ENCODE data around the gene C13orf46. TPM values are rescaled to one million over a fixed set of nuclear protein-coding genes. Genes with fewer than 3 reads are reported as not detected.

The C13orf46 gene
- total RNA-seq, 1 experiment from 2014 or later = 0.07 TPM

DNA sequence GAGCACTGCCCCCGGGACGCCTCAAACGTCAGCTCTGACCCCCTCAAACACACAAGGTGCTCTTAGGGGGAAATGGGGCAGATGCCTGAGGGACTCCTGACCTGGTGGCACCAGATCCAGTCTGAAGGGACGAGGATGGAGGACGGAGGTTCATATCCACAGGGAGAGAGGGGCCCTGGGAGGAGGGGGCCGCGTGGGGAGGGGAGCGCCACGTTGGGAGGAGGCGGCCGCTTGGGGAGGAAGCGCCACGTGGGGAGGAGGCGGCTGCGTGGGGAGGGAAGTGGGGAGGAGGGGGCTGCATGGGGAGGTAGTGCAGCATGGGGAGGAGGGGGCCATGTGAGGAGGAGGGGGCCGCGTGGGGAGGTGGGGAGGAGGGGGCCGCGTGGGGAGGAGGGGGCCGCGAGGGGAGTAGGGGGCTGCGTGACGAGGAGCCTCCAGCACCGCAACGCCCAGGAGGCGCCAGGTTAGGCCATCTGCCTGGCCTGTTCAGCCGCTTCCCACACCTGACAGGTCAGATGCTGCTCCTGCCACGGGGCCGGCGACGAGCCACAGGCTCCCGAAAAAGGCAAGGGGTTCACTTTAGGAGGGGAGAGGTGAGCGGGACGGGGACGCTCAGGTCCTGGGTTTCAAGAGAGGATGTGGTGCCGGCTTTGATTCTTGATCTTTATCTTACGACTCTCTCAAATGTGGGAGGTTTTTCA is 36.7 kb upstream of the C13orf46 start:
- H4K20me1 ChIP-seq (ENCODE audit: low read length) = no peaks in the 10 kb centered on the region
- no peaks in the 10 kb centered on the region for H3K9me3 ChIP-seq (ENCODE audit: low read length)
- POLR2A ChIA-PET (ENCODE audit: unreplicated experiment) = no interaction called here
- H3K79me2 ChIP-seq (ENCODE audit: low read length) = no peaks in the 10 kb centered on the region
- H3K36me3 ChIP-seq (ENCODE audit: low read depth, low read length) = no peaks in the 10 kb centered on the region
- ATAC-seq (no peak), DNase-seq (no peak)
- BruUV-seq (replicated peaks) = no TSS peak
- H3K27ac ChIP-seq (ENCODE audit: low read length) = no peak overlapping the region
- no peak overlapping the region for H3K4me3 ChIP-seq (ENCODE audit: low read length)
- no peak overlapping the region for H3K9ac ChIP-seq (ENCODE audit: low read length)
- no peak overlapping the region for H3K4me2 ChIP-seq (ENCODE audit: low read length)
- CTCF ChIA-PET = no interaction called here
- H2AFZ ChIP-seq (ENCODE audit: low read length) = no peak overlapping the region
- TF ChIP-seq EZH2phosphoT487 (IDR thresholded peaks at IDR 0.05; ENCODE audit: borderline replicate concordance, low read length) (no peak), EZH2 (IDR thresholded peaks at IDR 0.05; ENCODE audit: low read length, unreplicated experiment) (no peak)
- intact Hi-C loops (cut with micrococcal nuclease) = no loop called here
- H3K27me3 ChIP-seq (ENCODE audit: low read length) = no peaks in the 10 kb centered on the region
- no peaks in the 10 kb centered on the region for H3K4me1 ChIP-seq (ENCODE audit: insufficient read depth, low read length)
- no peaks in the 10 kb centered on the region for H3K9me2 ChIP-seq (replicated peaks; ENCODE audit: low read length)
- H3F3A ChIP-seq (ENCODE audit: low read length, unreplicated experiment) = no peaks in the 10 kb centered on the region

- no peaks in the 10 kb centered on the region for H4K20me1 ChIP-seq (ENCODE audit: low read length)
- TF ChIP-seq, protein P1, sequence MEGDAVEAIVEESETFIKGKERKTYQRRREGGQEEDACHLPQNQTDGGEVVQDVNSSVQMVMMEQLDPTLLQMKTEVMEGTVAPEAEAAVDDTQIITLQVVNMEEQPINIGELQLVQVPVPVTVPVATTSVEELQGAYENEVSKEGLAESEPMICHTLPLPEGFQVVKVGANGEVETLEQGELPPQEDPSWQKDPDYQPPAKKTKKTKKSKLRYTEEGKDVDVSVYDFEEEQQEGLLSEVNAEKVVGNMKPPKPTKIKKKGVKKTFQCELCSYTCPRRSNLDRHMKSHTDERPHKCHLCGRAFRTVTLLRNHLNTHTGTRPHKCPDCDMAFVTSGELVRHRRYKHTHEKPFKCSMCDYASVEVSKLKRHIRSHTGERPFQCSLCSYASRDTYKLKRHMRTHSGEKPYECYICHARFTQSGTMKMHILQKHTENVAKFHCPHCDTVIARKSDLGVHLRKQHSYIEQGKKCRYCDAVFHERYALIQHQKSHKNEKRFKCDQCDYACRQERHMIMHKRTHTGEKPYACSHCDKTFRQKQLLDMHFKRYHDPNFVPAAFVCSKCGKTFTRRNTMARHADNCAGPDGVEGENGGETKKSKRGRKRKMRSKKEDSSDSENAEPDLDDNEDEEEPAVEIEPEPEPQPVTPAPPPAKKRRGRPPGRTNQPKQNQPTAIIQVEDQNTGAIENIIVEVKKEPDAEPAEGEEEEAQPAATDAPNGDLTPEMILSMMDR (conservative IDR thresholded peaks at IDR 0.05; ENCODE audit: low read depth, low read length) = no peak
- no peak for TF ChIP-seq EZH2phosphoT487 (IDR thresholded peaks at IDR 0.05; ENCODE audit: borderline replicate concordance, low read length)
- TF ChIP-seq EZH2 (IDR thresholded peaks at IDR 0.05; ENCODE audit: low read length, unreplicated experiment) = no peak
- no peaks in the 10 kb centered on the region for H3K79me2 ChIP-seq (ENCODE audit: low read length)
- no peak overlapping the region for H3K27ac ChIP-seq (ENCODE audit: low read length)
- H3F3A ChIP-seq (ENCODE audit: low read length, unreplicated experiment) = no peaks in the 10 kb centered on the region
- no peaks in the 10 kb centered on the region for H3K27me3 ChIP-seq (ENCODE audit: low read length)
- DNase-seq (no peak), ATAC-seq (no peak)
- no peaks in the 10 kb centered on the region for H3K4me1 ChIP-seq (ENCODE audit: insufficient read depth, low read length)
- intact Hi-C loops (cut with micrococcal nuclease) = no loop called here
- no TSS peak for BruUV-seq (replicated peaks)
- ChIA-PET CTCF (no interaction called here), POLR2A (ENCODE audit: unreplicated experiment) (no interaction called here)
- no peak overlapping the region for H3K4me3 ChIP-seq (ENCODE audit: low read length)
- no peaks in the 10 kb centered on the region for H3K9me3 ChIP-seq (ENCODE audit: low read length)
- no peak overlapping the region for H3K4me2 ChIP-seq (ENCODE audit: low read length)
- no peaks in the 10 kb centered on the region for H3K9me2 ChIP-seq (replicated peaks; ENCODE audit: low read length)
- no peak overlapping the region for H2AFZ ChIP-seq (ENCODE audit: low read length)
- H3K36me3 ChIP-seq (ENCODE audit: low read depth, low read length) = no peaks in the 10 kb centered on the region
- no peak overlapping the region for H3K9ac ChIP-seq (ENCODE audit: low read length)
Observed at GRCh38 chr13:114009590-114010400, 35.9 kb upstream of the C13orf46 start.

- Histone ChIP-seq H3F3A (ENCODE audit: low read length, unreplicated experiment) (no peaks in the 10 kb centered on the region), H3K4me1 (ENCODE audit: insufficient read depth, low read length) (no peaks in the 10 kb centered on the region), H4K20me1 (ENCODE audit: low read length) (no peaks in the 10 kb centered on the region), H3K9me3 (ENCODE audit: low read length) (no peaks in the 10 kb centered on the region), H2AFZ (ENCODE audit: low read length) (no peak overlapping the region), H3K36me3 (ENCODE audit: low read depth, low read length) (no peaks in the 10 kb centered on the region), H3K79me2 (ENCODE audit: low read length) (no peaks in the 10 kb centered on the region), H3K9ac (ENCODE audit: low read length) (no peak overlapping the region), H3K4me2 (ENCODE audit: low read length) (no peak overlapping the region), H3K9me2 (replicated peaks; ENCODE audit: low read length) (no peaks in the 10 kb centered on the region), H3K27me3 (ENCODE audit: low read length) (no peaks in the 10 kb centered on the region), H3K27ac (ENCODE audit: low read length) (no peak overlapping the region), H3K4me3 (ENCODE audit: low read length) (no peak overlapping the region)
- no TSS peak for BruUV-seq (replicated peaks)
- DNase-seq (no peak), ATAC-seq (no peak)
- ChIA-PET POLR2A (ENCODE audit: unreplicated experiment) (no interaction called here), CTCF (no interaction called here)
- intact Hi-C loops (cut with micrococcal nuclease) = no loop called here
- no peak for TF ChIP-seq EZH2 (IDR thresholded peaks at IDR 0.05; ENCODE audit: low read length, unreplicated experiment)
- no peak for TF ChIP-seq EZH2phosphoT487 (IDR thresholded peaks at IDR 0.05; ENCODE audit: borderline replicate concordance, low read length)
Observed at GRCh38 chr13:114008964-114009589, 35.2 kb upstream of the C13orf46 start.
